Stimulated activated CD8-positive, alpha-beta memory T cell treated with anti-CD3 and anti-CD28 coated beads, Interleukin-7, amount 100 ng/mL, for 4 hours (primary cell): ENCODE measurements around the gene IGLL5.
"Not testable (repeated sequence)": the region's sequence is repeated elsewhere in the genome, so short reads cannot be mapped to it uniquely, and the experiment has no call there.

Experiments used
- DNase-seq, 2 donors: peaks; one replicate each; pipeline ENCODE4 v3.0.0-alpha.2; 2020; ENCODE audit warnings: low read depth in 2 of 2

IGLL5 gene

GRCh38 chr22:22914726-22915669 is 27.4 kb downstream of the IGLL5 start:
- DNase-seq, result no peak

GRCh38 chr22:22915670-22916035 is 28.0 kb downstream of the IGLL5 start:
- DNase-seq, result no peak

- DNase-seq, result no peak
These were observed 28.8 kb downstream of the IGLL5 start for GRCh38 chr22:22916215-22916951.

GRCh38 chr22:22916952-22917290 is 29.3 kb downstream of the IGLL5 start:
- no peak for DNase-seq

GRCh38 chr22:22917377-22917776 is 29.8 kb downstream of the IGLL5 start:
- no peak for DNase-seq

GRCh38 chr22:22918297-22918965 is 30.8 kb downstream of the IGLL5 start:
- DNase-seq, result no peak

- DNase-seq, result no peak
These were observed 31.4 kb downstream of the IGLL5 start for GRCh38 chr22:22919041-22919440.

- DNase-seq, result no peak
These were observed 32.6 kb downstream of the IGLL5 start for GRCh38 chr22:22920104-22920654.

- DNase-seq, result no peak
These were observed 33.4 kb downstream of the IGLL5 start for GRCh38 chr22:22920910-22921550.

GRCh38 chr22:22921575-22921974 is 34.0 kb downstream of the IGLL5 start:
- DNase-seq, result no peak

- DNase-seq, result not testable (repeated sequence)
These were observed 34.7 kb downstream of the IGLL5 start for GRCh38 chr22:22922092-22922953.

GRCh38 chr22:22922954-22923319 is 35.3 kb downstream of the IGLL5 start:
- DNase-seq, result no peak

- DNase-seq, result no peak
These were observed 35.8 kb downstream of the IGLL5 start for GRCh38 chr22:22923379-22923778.

- DNase-seq, result no peak
These were observed 36.3 kb downstream of the IGLL5 start for GRCh38 chr22:22923930-22924329.

GRCh38 chr22:22924369-22925145 is 36.9 kb downstream of the IGLL5 start:
- no peak for DNase-seq

GRCh38 chr22:22925146-22925804 is 37.7 kb downstream of the IGLL5 start:
- DNase-seq, result no peak

GRCh38 chr22:22925805-22926369 is 38.3 kb downstream of the IGLL5 start:
- DNase-seq, result no peak

- DNase-seq, result no peak
These were observed 39.0 kb downstream of the IGLL5 start for GRCh38 chr22:22926370-22927195.
